Loucy (cell line): Measurements from ENCODE around the gene PC.

Source experiments
- CTCF ChIP-seq: fragments of 200-600 bp; sonication (generic); conservative IDR thresholded peaks from 2 replicates; pipeline ENCODE4 v1.5.1; 2014; ENCODE audit warnings: mild to moderate bottlenecking, antibody characterized with exemption, low read length
- EZH2phosphoT487 ChIP-seq: fragments of 200-600 bp; IDR thresholded peaks from 2 replicates; pipeline ENCODE4 v1.6.1; 2018; ENCODE audit warnings: antibody characterized with exemption, mild to moderate bottlenecking, moderate library complexity, borderline replicate concordance

GRCh38 chr11:66820901-66821300 lies 137.3 kb downstream of the PC start:
- no peak for TF ChIP-seq CTCF
- TF ChIP-seq EZH2phosphoT487 = no peak
